HFF-Myc (cell line): ENCODE results near the gene VPS13A.

Experiments
- DNase-seq: peaks from one replicate; pipeline ENCODE4 v3.0.0-alpha.2; 2011; ENCODE audit warnings: low read depth; ENCODE audit errors: extremely low read depth
- H3K4me3 ChIP-seq: replicated peaks from 2 replicates; pipeline ENCODE4 v1.5.1; 2011; ENCODE audit warnings: low read depth, mild to moderate bottlenecking, control low read depth, low read length
- CTCF ChIP-seq: IDR thresholded peaks from 2 replicates; pipeline ENCODE4 v1.5.1; 2012; ENCODE audit warnings: mild to moderate bottlenecking, low read depth, low read length, control low read depth; ENCODE audit errors: missing control alignments

VPS13A gene

GRCh38 chr9:77284616-77285015 is 107.3 kb downstream of the VPS13A start:
- TF ChIP-seq CTCF = no peak
- DNase-seq = no peak
- no peak overlapping the region for H3K4me3 ChIP-seq

GRCh38 chr9:77290373-77290772 is 113.0 kb downstream of the VPS13A start:
- no peak for TF ChIP-seq CTCF
- no peak overlapping the region for H3K4me3 ChIP-seq
- no peak for DNase-seq

GRCh38 chr9:77291714-77292113 is 114.4 kb downstream of the VPS13A start:
- H3K4me3 ChIP-seq = no peak overlapping the region
- peak; percentile 62 for TF ChIP-seq CTCF
- DNase-seq = peak; percentile 16

- no peak for TF ChIP-seq CTCF
Measured at GRCh38 chr9:77293949-77294348, 116.6 kb downstream of the VPS13A start.

GRCh38 chr9:77304543-77304942 is 127.2 kb downstream of the VPS13A start:
- DNase-seq = no peak
- no peak overlapping the region for H3K4me3 ChIP-seq
- no peak for TF ChIP-seq CTCF

More at GRCh38 chr9:77293949-77294348, 116.6 kb downstream of the VPS13A start:
- H3K4me3 ChIP-seq = no peak overlapping the region
- DNase-seq = no peak

- TF ChIP-seq CTCF = no peak
- no peak overlapping the region for H3K4me3 ChIP-seq
- no peak for DNase-seq
Measured at GRCh38 chr9:77305622-77306400, 128.5 kb downstream of the VPS13A start.

GRCh38 chr9:77307166-77307565 is 129.8 kb downstream of the VPS13A start:
- no peak overlapping the region for H3K4me3 ChIP-seq
- TF ChIP-seq CTCF = no peak
- DNase-seq = no peak
